ENCODE measurements around the gene EPB41.
A peak's percentile ranks its signal among the peaks of the same experiment; 100 is the strongest.

Gene EPB41

DNA sequence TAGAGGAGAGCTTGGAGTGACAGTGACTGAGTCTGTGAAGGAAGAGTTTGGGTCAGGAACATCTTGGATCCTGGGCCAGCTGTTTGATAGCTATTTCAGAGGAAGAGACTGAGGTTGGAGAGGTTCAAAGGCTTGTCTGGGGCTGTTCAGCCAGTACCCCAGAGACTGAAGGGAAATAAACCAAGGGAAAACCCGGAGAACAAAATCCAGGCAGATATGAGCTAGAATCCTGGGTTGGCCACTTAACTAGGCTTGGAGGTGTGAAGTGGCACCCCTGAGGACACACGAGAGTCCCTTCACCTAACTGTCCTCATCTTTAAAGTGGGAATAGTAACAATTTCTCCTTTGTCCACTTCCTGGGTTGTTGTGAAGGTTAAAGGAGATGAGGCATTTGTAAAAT lies 23.1 kb upstream of the EPB41 start:
- DNase-seq (ENCODE audit: low spot score), result no peak

DNA sequence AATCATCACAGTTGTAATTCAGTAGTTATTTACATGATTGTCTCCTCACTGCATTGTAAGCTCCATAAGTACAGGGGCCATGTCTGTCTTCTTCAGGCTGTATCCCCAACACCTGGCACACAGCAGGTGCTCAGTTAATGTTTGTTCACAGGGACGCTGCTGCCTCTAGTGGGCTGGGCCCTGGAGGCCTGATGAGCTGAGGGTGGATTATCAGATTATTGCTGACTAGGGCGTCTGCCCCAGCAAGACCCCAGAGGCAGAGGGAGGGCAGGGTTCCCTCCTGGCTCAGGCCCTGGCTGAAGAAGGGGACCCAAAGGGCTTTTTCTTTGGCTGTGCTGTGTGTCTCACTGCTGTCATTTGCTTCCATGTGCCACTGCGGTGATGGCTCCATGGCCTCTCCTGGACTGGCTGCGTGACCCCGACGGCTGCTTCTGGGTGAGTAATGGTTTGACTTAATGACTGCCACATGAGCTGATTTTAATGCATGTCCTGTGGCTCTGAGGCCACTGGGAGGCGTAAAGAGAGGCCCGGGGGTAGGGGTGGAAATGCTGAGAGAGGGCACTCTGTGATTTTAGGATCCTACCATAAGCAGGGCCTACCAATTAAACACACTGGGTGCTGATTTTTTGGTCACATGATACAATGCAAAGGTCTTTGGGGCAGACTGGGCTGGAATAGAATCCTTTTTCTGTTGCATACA lies 20.8 kb upstream of the EPB41 start:
- no peak for DNase-seq (ENCODE audit: low spot score)

DNA sequence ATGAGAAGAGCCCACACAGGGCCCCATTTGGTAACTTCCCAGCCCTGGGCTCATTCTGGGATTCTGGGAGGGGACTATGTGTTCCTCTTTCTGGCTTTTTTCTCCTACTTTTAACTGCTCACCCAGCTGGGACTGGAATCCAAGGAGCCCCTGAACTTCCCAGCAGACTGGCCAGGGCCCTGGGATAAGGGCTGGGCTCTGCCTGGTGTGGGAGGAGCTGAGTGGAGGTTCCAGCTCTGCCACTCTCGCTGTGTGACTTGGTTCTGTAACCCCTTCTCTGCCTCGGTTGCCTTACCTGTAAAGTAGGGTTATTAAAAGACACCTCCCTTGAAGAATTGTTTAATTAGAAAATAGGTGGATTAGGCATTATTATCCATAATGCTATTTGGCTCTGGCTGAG lies 19.6 kb upstream of the EPB41 start:
- DNase-seq (ENCODE audit: low spot score), result no peak

DNA sequence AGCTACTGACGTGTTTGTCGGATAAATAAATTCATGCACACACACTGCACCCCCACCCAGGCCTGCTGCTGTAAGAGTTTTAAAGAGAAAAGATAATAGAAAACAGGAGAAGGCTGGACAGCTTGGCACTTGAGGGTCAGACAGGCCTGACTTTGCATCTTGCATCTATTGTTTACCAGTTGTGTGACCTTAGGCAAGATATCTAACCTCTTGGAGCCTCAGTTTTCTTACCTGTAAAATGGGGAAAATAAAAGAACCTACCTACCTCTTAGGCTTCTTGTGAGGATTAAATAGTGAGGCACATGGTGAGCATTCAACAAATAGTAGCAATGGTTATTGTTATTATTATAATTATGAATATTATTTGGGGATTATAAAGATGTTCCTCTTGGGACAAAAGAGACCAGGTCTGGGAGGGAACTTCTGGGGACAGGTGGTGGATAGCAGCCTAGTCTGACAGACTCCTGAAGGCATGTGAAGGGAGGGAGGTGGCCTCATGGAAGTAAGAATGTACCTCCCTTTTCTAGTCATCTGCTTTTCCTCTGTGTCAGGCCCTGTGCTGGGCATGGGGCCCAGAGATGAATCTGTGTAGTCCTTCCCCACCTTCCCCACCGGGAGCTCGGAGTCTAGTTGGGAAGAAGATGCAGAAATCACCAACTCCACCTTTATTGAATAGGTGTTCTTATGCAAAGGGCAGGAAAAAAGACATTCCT lies 18.3 kb upstream of the EPB41 start:
- no peak for DNase-seq (ENCODE audit: low spot score)

DNA sequence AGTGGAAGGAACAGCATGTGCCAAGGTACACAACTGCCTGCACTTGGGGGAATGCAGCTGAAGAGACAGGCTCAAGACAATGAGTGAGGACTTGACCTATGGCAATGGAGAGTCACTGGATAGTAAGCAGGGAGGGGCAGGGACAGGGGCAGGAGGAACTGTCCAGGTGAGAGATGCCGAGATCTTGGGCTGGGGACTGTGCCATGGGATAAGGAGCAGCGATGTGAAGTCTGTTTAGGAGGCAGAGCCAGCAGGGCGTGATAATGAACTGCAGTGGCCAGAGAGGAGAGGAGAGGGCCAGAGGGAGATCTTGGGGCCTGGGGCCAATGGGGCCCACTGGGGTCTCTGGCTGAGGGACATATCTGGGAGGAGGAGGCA lies 17.8 kb upstream of the EPB41 start:
- no peak for DNase-seq (ENCODE audit: low spot score)

DNA sequence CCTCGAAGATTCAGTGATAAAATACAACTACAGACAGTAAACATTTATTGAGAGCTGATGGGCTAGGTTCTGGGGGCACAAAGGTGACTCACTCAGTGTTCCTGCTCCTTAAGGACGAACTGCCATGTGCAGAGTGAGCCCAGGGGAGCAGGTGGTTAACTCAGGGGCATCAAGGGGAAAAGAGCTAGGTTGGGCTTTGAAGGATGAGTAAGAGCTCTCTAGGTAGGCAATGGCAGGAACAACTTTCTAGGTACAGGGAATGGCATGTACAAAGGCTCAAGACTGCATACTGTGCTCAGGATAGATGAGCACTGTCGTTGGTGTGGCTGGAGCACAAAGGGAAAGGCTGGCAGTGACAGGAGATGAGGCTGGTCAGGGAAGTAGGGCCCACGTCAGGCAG lies 16.6 kb upstream of the EPB41 start:
- DNase-seq (ENCODE audit: low spot score), result no peak

DNA sequence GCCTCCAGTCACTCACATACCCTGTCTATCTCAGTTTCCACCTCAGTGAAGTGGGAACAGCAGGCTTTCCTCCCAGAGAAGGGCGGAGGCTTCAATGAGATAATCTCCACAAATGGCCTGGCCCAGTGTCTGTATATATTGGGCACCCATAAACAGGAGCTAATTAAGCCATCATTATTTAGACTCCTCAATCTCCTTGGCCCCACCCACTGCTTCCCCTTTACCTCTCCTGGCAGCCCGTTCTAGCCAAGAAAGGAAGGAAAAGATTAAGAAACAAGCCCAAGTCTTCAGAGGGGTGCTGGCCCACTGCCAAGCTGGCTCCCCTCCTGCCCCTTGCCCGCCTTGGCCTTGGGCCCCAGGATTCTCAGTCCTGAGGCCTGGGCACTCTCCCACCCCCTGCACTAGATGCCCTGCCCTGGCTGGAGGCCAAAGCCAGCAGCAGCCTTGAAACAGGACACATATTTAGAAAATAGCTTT lies 15.9 kb upstream of the EPB41 start:
- no peak for DNase-seq (ENCODE audit: low spot score)

DNA sequence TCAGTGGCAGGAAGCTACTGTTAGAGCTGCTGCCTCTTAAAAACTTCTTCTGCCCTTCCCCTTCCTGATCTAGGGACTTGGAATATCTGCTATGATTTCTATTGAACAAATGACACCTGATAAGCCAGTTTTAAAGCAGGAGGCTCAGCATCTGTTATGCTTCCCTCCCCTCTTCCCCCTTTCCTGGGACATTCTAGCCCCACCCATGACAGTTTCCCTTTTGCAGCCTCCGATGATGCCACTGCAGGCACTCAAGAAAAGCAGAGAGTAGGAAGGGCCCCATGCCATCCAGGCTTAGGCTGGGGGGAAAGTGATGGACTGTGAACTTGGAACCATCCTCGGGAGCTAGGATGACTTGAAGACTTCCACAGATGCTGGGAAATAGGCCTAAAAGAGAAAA lies 15.1 kb upstream of the EPB41 start:
- no peak for DNase-seq (ENCODE audit: low spot score)

DNA sequence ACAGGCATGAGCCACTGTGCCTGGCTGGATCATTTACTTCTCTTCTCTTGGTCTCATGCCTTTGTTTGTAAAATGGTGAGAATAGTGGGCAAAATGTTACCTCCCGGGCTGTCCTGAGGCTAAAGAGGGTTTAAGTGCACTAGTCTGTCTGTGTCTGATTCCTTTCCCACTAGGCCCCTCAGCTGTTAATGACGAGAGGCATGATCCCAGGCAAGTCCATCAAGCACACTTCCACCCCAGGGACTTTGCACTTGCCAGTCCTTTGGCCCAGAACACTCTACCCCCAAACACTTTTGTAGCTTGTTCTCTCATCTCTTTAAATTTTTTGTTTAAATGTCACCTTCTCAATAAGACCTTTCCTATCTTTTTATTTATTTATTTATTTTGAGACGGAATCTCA lies 13.8 kb upstream of the EPB41 start:
- no peak for DNase-seq (ENCODE audit: low spot score)

DNA sequence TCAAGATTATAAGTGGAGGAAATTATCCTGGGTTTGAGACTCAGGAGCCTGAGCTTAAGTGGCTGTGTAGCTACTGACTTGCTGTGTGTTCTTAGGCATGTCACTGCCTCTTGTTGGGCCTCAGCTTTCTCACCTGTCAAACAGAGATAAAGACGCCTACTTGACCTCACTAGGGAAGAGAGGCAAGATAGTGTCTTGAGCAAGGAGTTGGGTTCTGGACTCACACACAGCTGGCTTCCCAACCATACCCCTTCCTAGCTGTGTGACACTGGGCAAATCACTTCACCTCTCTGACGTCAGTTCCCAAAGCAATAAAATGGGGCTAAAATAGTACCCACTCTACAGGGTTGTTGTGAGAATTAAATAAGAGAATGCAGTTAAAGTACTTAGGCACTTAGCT lies 11.6 kb upstream of the EPB41 start:
- no peak for DNase-seq (ENCODE audit: low spot score)

DNA sequence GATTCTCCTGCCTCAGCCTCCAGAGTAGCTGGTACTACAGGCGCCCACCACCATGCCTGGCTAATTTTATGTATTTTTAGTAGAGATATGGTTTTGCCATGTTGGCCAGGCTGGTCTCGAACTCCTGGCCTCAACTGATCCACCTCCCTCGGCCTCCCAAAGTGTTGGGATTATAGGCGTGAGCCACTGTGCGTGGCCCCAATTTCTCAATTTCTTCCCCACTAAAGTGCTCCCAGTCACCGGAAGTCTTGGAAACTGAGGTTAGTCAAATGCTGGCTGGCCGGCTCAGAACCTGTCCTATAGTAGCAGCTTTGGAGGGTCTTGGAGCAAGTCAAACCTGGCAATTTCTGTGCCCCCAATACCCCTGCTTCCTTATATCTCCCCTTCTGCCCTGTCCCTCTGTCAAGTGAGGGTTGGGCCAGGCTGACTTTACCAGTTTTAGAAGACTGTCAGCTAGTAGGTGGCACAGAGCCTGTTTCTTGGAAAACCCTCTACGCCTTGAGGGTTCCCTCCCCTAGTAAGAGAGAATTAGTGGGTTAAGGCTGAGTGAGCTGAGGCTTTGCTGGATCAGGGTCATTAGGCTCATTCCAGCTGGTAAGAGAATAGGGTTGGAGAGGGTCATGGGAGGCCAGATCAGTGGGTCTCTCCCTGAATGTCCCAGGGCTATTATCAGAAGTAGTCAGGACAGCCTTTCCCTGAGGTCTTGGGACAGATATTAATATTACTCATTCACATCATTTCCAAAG lies 8.3 kb upstream of the EPB41 start:
- DNase-seq (ENCODE audit: low spot score), result no peak

DNA sequence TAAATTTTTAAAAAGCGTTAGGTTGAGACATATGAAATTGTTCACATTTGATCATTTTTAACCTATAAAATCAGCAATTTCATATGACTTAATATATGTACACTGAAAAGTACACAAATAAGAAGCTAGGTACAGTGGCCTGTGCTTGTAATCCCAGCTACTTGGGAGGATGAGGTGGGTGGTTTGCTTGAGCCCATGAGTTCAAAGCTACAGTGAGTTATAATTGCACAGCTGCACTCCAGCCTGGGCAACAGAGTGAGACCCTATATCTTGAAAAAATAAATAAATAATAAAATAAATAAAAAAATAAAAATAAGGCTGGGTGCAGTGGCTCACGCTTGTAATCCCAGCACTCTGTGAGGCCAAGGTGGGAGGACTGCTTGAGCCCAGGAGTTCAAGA lies 5.2 kb upstream of the EPB41 start:
- DNase-seq (ENCODE audit: low spot score), result no peak

DNA sequence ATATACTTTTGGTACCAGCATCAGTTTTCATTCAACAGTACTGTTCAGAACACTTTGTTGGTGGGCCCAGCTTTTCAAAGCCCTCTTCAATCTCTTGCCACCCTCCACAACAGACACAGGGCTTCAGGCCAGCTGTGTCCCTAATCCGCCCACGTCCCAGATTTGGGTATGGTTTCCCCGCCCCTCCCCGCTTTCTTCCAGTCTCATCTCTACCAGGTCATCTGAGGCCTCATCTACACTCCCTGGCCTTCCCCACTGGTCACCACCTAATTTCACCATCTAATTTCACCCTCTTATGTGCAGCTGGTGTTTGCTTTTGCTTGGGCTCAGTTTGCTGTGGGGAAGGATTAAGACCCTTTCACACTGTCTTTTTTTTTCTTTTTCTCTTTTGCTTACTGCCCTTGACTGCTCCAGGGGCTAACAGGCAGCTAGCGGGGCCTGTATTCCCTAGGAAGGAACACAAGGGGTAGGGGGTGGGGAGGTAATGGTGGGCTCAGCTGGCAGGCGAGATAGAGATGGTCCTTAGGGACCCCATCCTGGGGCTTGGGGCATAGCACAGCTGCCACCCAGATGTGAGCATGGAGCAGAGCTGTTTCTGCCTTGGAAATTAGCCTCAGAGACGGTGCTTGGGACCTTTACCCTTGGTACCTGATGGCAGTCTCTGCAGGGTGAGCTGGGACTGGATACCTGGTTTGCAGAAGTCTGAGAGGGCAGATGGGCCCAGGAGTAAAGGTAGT lies 3.8 kb upstream of the EPB41 start:
- no peak for DNase-seq (ENCODE audit: low spot score)

DNA sequence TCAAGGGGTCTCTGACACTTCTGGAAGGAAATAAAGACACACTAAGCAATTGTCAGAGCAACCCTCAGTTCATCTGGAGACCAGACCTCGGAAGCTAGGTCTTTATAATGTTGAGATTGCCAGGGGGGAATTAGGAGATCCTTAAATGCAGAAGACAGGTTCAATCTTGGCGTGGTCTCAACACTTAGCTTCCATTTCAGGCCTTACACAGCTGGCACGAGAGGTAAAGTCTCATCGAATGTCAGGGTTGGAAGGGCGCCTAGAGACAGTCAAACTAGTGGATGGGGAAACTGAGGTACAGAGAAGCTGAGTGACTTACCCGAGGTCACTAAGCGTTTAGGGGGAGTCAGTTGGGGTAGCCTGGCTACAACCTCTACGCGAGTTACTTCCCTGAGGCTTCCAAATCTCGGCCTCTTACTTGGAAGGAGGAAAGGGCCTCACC lies 562 bp upstream of the EPB41 start:
- no peak for DNase-seq (ENCODE audit: low spot score)

DNA sequence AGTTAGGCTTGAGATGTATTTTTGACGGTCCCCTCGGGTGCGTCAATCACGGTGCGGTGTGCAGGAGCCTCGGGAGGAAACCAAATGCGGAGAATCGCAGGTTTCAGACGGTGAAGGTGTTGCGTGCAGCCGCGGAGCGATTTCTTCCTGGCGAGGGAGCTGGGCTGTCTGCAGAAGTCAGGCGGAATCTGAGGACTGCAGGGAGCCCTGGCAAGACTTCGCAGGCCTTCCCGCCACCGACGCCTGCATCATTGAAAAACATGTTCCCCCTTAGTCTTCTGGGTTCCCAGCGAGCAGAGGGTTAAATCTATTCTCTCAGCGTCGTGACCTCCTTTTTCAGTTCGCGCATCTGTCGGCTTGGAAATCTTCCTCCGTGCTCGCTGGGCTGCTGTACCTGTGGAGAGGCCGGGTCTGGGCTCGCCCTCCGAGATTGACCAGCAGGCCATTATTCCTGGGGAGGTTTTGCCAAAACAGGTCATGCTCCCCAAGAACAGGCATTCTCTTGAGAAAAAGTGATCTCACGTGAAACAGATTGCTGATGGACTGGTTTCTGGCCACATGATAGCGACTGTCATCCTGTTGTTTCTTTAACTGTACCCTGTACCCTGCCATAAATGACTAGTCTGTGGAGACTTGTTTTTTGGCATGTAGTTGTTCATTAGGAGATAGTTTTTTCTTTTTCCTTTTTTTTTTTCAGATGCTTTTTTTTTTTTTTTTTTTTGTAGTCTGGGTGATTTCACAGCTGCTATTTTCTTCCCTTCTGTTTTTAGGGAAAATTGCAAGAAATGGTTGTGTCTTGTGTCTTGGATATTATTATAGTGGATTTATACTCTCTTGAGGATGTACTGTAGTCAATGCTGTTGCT lies 894 bp downstream of the EPB41 start:
- peak; percentile 16 for DNase-seq (ENCODE audit: low spot score)

DNA sequence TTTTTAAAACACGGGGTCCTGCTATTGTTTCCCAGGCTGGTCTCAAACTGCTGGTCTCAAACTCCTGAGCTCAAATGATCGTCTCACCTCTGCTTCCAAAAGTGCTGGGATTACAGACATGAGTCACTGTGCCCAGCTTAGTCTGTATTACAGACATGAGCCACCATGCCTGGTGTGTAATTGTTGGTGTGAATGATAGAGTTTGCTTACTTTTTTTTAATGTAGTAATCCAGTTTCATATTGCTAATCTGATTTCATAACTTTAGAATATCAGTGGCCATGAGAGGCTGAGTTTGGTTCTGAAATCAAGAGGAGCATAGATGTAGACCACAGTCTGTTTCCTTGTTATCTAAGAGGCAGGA lies 3.4 kb downstream of the EPB41 start:
- DNase-seq (ENCODE audit: low spot score), result no peak

DNA sequence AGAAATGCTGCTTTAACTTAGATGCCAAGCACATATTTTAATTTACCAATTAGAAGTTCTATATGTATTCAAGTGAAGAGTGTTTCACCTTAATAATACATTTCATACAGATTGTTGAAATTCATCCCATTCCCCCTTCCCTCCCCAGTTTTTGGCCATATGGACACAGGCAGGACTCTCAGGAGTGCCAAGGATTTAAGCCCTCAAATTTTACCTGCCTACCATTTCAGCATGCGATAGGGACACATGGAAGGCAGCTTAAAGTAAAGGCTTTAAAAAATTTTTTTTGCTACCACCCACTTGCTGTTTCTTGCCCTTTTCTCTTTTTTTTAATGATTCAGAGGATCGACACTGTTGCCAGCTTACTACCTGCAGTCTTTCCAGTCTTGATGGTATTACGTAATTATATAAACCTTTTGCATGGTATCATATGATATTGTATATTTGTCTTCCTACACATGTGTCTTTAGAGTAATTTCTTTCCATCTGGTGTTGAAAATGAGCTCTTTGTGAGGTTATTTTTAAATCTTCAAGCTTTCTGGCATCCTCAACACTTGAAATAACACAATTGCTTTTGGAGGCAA lies 7.0 kb downstream of the EPB41 start:
- no peak for DNase-seq (ENCODE audit: low spot score)

DNA sequence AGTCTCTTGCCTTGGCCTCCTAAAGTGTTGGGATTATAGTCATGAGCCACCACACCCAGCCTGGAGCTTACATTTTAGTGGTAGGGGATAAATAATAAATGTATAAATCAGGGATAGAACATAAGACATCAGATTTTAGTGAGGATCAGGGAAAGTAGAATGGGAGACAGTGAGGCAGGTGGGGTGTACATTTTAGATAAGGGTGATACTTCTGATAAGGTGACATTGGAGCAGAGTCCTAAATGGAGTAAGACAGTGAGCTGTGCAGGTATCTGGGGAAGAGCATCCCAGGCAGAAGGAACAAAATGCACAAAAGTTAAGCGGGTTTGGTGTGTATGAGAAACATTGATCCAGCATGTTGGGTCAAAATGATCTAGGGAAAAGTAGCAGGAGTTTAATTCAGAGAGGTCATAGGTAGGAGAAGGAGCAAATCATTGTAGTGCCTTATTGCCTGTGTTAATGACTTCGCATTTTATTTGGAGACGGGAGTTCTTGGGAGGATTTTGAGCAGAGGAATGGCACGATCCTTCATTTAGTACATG lies 11.1 kb downstream of the EPB41 start:
- no peak for DNase-seq (ENCODE audit: low spot score)

DNA sequence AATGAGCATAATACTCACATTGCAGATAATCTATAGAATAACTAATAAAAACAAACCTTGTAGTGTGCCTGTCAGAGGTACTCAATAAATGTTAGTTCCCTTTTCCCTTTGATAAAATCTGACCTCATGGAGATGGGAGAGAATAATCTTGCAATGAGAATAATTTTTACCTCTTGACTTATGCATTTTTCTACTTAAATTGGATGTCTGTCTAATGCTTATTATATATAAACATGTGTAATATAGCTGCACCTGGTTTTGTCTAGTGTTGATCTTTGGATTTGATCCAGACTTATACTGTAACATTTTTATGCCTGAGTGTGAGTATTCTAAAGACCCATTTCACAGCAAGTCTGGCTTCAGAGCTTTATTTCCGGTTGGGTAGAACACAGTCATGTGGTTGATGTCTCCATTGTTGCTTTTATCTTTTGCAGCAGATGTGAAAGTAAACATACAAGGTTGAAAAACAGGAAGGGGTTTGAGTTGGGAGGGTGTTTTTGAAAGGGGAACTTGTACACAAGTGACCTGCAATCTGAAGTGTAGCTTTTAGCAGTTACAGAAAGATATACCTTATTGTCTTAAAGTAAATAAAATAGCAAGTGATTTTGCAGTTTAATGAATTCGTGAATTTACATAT lies 12.4 kb downstream of the EPB41 start:
- DNase-seq (ENCODE audit: low spot score), result no peak

DNA sequence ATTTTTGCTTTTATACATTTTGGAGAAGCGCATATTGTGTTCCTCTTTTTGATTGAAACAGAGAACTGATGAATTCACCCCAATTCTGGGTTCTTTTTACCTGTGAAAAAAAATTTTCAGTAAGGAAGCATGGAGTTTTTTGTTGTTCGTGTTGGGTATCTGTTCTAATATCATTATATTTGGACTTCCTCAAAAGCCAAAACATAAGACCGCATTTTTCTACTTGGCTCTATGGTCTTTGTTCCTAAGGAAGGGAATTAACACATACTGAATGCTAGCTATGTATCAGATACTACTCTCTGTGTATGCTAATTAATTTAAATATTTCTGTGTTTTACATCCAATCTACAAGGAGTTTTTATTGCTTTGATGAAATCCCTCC lies 12.9 kb downstream of the EPB41 start:
- no peak for DNase-seq (ENCODE audit: low spot score)

All from AG08396 (cell line).